Measurements from ENCODE around the gene NALCN. TPM values are rescaled to one million over a fixed set of nuclear protein-coding genes. Genes with fewer than 3 reads are reported as not detected.
A peak's percentile ranks its signal among the peaks of the same experiment; 100 is the strongest.

The NALCN gene
- polyA plus RNA-seq, 3 donors, result 1.2 to 2.0 (median 1.3) TPM

- no peak for DNase-seq
These were observed 294.7 kb downstream of the NALCN start for GRCh38 chr13:101121608-101122007.

DNA sequence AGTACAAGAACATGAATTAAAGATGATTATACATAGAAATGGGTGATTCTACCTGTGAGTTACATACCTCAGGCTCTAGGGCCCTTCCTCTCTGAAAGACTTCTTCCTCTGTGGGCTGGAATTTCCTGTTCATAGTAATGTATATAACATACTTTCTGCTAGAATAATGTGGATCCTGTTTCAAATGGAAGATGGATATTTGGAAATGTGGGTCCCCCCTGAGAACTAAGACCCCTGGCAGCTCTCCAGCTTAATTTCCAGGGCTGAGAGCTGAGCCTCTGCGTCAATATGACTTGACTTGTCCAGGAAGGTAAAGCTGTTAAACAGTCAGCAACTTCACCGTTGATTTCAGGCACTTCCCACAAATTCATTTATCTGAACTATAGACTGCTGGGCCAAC lies 296.3 kb downstream of the NALCN start:
- DNase-seq, result no peak

DNA sequence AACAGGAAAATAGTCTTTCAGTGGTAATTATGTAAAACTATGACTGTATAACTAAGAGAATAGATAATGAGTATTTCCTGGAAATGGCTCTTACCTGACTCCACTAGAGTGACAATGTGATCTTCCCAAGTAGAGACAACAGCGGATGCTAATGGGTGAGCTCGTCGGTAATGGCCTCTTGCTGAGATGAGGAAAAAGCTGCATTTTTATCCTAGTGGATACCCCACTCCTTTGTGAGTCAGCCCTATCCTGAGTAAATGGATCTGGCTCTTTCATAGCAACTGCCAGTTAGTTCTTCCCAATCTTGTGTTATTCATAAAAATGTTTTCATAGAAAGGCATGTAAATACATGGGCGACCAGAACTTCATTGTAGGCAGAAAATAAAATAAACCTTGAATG lies 299.5 kb downstream of the NALCN start:
- DNase-seq, result no peak

GRCh38 chr13:101116341-101116740 lies 300.0 kb downstream of the NALCN start:
- DNase-seq, result no peak

DNA sequence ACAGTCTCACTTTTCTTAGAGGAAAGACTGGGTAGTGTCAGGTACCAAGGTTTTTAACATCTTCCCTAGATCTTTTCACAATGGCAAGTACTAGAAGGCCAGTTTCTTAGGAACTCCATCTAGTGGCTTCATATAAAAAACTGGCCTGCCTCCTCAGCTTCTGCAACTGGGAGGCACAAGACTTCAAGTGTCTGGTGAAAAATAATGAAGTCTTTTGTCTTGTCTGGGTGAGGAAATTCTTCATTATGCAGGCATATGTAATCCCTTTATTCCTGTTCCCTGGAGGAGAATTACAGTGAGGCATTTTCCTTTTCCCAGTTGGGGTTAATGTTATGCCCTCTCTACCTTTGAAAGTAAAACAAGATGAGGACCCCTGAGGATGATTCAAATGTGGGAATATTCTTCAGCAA lies 300.5 kb downstream of the NALCN start:
- no peak for DNase-seq

GRCh38 chr13:101111894-101112293 lies 304.4 kb downstream of the NALCN start:
- DNase-seq, result no peak

DNA sequence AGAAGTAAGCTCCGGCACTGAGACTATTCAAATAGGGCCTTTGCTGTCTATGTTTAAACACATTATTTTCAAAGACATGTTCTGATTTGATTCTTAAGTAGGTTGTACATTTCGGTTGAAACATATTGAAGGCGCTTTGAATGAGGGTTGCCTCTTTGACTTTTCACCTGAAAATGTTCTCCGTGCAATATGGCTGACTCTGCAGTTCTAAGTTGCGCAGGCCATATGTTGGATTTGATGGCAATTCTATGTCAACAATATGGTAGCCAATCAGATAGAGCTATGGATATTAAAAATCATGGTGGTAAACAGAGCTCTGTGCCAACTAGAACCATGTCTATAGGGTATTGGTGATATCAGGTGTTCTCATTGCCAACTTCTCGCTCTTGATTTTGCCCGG lies 307.3 kb downstream of the NALCN start:
- no peak for DNase-seq

DNA sequence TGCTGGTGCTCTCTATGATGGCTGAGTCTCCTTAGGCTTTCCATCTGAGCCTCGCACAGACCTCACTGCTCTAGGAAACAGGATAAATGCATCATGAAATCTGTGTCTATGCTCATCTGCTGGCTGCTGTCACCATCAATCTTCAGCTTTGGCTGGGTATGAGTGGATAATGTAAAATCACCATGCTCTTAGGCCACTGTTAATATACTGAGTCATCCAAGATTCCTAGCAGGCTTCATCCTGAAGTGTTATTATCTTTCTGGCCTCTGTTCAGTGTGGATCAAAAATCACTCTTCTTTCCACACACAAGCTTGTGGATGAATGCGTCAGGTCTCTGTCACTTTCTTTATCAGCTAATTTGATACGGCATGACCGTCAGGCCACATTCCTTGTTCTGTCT lies 317.4 kb downstream of the NALCN start:
- no peak for DNase-seq

DNA sequence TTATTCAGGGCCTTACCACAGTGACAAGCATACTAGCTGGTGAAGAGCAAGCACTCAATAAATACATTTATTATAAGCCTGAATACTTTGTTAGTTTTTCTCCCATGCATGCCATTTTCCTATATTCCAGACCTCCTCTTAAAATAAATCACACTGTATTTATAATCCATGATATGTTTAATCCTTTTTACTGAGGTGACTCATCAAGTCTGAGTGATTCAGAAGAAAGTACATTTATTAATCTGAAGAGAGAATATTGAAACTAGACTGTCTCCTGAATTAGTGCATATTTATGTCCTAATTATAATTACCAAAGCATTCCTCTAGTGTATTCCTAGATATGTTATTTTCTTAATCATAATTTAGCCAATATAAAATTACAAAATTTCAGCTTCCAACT lies 323.3 kb downstream of the NALCN start:
- DNase-seq, result no peak

- DNase-seq, result no peak
These were observed 326.0 kb downstream of the NALCN start for GRCh38 chr13:101090287-101090686.

DNA sequence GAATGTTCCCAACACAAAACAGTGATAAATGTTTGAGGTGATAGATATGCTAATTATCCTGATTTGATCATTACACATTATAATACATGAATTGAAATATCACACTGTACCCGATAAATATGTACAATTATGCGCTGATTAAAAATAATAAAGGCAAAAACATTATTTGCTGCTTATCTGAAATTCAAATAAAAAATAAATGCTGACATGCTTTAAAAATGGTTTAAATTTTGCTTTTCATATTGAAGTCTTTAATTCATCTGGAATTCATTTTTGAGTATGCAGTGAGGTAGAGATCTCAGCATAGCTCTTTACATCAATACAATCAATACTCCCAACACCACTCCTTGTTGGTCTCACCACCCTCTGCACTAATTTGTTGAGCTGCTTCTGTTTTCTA lies 330.8 kb downstream of the NALCN start:
- DNase-seq, result no peak

DNA sequence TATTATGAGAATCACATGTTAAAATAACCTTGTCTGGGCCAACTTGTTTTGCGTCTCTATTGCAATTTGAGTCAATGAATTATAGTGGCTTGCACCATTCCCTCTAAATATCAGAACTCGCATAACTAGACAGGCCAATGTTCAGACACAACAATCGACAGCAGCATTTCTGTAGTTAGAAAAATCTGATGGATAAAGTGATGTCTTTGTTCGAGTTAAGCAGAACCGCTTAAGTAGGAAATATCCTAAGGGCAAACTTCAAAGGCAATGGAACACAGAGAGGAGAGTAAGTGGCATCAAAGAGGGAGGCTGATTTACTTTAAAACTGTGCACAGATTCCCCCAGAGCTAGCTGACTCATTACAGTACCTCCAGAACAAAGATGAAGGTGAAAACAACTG lies 333.9 kb downstream of the NALCN start:
- DNase-seq, result no peak

GRCh38 chr13:101080616-101081015 lies 335.7 kb downstream of the NALCN start:
- DNase-seq, result no peak

DNA sequence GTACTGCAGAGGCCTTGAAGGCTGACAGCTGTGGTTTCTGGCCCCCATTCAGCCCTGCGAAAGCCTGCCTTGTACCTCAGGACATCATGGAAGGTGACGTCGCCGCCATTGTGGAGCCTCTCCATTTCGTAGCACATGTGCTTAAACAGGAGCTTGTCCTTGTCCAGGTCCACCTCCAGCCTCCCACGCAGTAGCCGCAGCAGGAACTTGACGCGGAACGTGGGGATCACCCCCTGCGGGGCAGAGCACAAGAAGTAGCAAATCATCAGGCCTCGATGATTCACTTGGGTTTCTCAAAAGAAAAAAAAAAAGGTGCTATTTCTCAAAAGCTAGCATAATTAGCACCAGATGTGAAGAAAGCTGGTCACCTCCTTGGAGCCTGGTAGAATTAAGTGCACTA lies 351.0 kb downstream of the NALCN start:
- no peak for DNase-seq

GRCh38 chr13:101059793-101060192 lies 356.5 kb downstream of the NALCN start:
- DNase-seq, result peak; percentile 31

- DNase-seq, result no peak
These were observed 357.5 kb downstream of the NALCN start for GRCh38 chr13:101058841-101059240.

DNA sequence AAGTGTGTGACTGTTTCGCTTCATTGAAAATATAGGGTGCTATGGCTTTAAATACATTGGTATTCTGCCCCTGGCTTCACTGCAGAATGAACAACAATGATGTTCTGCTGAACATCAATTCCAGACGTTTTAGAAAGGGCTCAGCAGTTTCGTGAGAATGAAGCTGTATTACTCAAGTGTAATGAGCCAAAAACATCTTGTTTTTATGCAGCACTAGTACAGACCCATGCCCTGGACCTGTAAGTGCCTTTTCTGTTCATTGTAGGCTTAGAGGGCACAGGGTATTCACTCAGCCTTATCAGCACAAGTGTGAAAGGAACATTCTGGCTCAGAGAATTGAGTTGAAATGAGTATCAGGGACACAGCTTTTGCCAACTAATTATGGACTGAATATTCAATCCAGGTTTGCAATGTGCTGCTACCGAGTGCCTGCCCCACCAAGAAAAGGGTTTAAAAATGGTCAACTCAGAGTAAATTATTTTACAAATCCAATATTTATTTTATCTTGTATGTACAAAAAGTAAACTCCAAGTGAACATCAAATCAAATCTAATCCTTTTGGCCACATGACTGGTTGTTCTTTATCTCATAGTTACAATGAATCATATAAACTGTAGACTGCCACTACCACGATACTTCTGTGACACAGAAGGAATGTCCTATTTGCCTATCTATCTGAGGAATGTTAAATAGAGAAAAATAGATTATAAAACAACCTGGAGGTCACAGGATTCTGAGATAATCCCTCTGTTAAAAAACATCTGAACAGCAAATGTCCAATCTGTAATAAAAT lies 362.8 kb downstream of the NALCN start:
- no peak for DNase-seq

GRCh38 chr13:101049166-101049850 lies 367.0 kb downstream of the NALCN start:
- DNase-seq, result no peak

- DNase-seq, result no peak
These were observed 379.8 kb downstream of the NALCN start for GRCh38 chr13:101036546-101036945.

DNA sequence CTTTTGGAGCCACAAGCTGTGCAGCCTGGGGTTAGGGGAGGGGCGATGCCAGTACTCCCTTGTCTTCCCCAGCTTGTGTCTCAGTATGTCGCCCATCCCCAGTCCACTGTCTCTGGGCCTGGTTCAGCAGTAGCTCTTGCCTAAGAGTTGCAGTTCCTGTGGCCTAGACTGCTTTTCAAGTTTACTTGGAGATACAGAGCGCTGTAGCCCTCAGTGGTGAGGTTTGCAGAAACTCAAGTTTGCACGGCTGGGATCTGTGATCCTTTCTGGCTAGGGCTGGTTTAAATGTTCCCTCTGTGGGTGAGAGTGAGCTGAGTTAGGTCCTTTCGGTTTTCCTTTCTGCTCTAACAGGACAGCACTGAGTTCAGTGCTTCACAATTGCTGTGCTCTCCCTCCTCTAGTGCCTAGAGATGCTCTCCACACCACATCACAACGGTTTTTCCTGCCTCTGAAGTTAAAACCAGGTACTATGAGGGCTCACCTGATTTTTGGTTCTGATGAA lies 381.1 kb downstream of the NALCN start:
- no peak for DNase-seq

- DNase-seq, result no peak
These were observed 389.4 kb downstream of the NALCN start for GRCh38 chr13:101026736-101027398.

GRCh38 chr13:101026328-101026727 lies 390.0 kb downstream of the NALCN start:
- DNase-seq, result no peak

- no peak for DNase-seq
These were observed 390.4 kb downstream of the NALCN start for GRCh38 chr13:101025925-101026324.

Measured in renal pelvis (tissue), 4 donors.